Activated naive CD8-positive, alpha-beta T cell (primary cell): ENCODE results near the gene CAMK2D.
A peak's percentile ranks its signal among the peaks of the same experiment; 100 is the strongest.

ENCODE experiments used
- H3K27ac Mint-ChIP-seq: one replicate; pipeline ENCODE4 v1.8.0; 2021; ENCODE audit warnings: mixed read lengths
- H3K27me3 Mint-ChIP-seq: one replicate; pipeline ENCODE4 v1.8.0; 2021; ENCODE audit warnings: mixed read lengths
- H3K36me3 Mint-ChIP-seq: one replicate; pipeline ENCODE4 v1.8.0; 2021; ENCODE audit warnings: mixed read lengths
- H3K4me1 Mint-ChIP-seq: one replicate; pipeline ENCODE4 v1.8.0; 2021; ENCODE audit warnings: low read depth, mixed read lengths
- H3K4me3 Mint-ChIP-seq: one replicate; pipeline ENCODE4 v1.8.0; 2021; ENCODE audit warnings: mild to moderate bottlenecking, mixed read lengths
- H3K9me3 Mint-ChIP-seq: one replicate; pipeline ENCODE4 v1.8.0; 2021; ENCODE audit warnings: low read depth, mixed read lengths

Gene CAMK2D

DNA sequence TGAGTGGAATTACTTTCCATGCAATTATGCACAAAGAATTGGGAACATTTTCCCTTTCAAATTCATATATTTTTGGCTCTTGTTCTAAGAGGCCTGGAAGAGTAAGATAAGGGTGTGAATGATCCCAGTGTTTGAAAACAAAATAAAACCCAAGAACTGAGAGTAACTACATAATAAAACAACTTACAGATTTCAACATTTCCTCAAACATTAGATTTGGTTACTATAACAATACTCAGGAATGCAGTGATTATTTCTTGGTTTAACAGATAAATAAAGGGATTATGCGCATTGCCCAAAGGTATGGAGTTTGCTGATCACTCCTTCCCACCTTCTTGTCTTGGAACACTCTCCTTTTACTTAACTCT is 292.5 kb downstream of the CAMK2D start:
- peaks cover 33% of the 10 kb centered on the region for H3K36me3 Mint-ChIP-seq
- no peak overlapping the region for H3K4me3 Mint-ChIP-seq
- H3K27ac Mint-ChIP-seq: peak overlapping the region; percentile 91
- H3K27me3 Mint-ChIP-seq: no peaks in the 10 kb centered on the region
- H3K4me1 Mint-ChIP-seq: peaks cover 36% of the 10 kb centered on the region
- no peaks in the 10 kb centered on the region for H3K9me3 Mint-ChIP-seq

DNA sequence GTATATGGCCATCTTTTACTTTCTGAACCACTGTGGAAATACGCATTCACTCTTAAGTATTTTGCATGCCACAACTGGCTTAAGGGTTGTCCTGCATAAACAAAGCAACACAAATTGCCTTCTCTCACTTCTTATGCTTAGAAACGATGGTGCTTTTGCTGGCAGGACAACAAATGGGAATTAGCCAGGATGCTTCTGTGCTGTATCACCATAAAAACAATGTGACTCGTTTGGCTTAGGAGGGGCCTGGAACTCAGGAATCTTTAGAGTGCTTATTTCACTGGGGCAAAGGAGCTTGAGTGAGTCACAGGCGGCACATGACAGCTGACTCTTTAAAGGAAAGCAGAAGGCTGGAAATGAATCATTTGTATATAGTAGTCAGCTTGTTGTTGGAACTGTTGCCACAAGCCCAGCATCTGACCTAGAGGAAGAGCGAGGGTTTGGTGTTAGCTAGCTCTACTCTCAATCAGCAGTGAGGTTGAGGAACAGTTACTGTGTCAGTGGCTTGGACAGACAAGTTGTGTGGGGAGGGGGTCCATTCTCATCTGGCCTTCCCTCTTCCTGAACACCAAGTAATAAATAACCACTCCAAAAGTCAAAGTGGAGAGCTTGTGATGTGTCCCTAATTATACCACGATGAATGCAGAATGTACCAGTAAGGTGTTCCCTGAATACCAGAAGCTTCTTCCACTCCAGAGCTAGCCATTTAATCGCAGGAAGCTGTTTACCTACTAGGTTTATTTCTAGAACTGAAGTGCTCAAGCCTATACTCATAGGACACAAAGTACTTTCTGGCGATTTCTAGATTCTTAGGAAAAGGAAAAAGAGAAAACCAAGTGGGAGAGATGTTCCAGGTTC is 293.1 kb downstream of the CAMK2D start:
- peaks cover 33% of the 10 kb centered on the region for H3K36me3 Mint-ChIP-seq
- H3K4me3 Mint-ChIP-seq: peak overlapping the region; percentile 38
- H3K27me3 Mint-ChIP-seq: no peaks in the 10 kb centered on the region
- peak overlapping the region; percentile 91 for H3K27ac Mint-ChIP-seq
- peaks cover 35% of the 10 kb centered on the region for H3K4me1 Mint-ChIP-seq
- H3K9me3 Mint-ChIP-seq: no peaks in the 10 kb centered on the region

DNA sequence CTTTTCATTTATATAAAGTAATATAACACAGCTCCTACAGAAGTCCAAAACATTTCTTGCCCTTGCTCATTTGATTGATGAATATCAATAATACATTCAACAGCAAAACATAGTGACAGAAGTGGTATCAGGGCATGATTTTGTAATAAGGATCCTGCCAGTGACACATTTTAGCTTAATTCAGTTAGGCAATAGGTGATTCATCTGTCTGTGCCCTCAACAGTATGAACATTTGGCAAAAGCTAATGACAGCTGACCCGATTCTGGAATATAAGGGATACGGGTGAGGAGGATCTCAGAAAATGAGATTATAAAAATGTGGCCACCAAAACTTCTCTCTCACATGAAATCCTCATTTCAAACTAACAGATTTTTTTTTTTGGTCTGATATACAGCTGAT is 294.0 kb downstream of the CAMK2D start:
- H3K36me3 Mint-ChIP-seq: peaks cover 33% of the 10 kb centered on the region
- H3K27ac Mint-ChIP-seq: peak overlapping the region; percentile 91
- peaks cover 30% of the 10 kb centered on the region for H3K4me1 Mint-ChIP-seq
- H3K4me3 Mint-ChIP-seq: no peak overlapping the region
- no peaks in the 10 kb centered on the region for H3K27me3 Mint-ChIP-seq
- H3K9me3 Mint-ChIP-seq: no peaks in the 10 kb centered on the region

DNA sequence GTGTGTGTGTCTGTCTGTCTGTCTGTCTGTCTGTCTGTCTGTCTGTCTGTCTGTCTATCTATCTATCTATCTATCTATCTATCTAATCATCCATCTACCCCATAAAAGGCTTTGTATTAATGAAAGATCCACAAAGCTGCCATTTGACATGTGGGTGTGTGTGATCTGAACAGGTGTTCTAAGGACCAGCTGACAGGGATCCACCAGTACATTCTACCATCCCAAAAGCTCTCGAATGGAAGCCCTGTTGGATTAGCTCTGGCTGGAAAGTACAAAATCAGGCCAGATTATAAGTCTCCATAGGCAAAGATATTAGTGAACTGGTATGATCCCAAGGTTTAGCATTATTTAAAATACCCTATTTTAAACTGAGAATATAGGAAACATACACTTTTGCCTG is 299.3 kb downstream of the CAMK2D start:
- Mint-ChIP-seq H3K9me3 (no peaks in the 10 kb centered on the region), H3K36me3 (peaks cover 23% of the 10 kb centered on the region), H3K27ac (no peak overlapping the region), H3K27me3 (no peaks in the 10 kb centered on the region), H3K4me3 (no peak overlapping the region), H3K4me1 (peaks cover 12% of the 10 kb centered on the region)

DNA sequence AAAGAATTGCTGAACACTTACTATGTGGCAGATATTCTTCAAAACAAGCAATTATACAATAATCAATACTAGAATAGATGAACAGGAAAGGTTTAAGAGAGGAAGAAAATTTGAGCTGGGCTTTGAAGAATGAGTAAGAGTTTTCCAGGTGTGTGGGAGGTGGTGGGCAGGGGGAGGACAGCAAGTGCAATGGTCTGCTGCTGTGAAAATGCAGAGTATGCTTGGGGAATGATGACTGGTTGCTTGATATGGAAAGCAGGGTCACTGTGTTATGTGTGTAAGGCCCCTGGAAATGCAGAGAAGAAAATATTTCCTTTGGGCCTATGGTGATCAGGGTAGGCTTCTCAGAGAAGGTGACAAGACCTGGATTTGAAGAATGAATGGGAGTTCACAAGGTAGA is 300.3 kb downstream of the CAMK2D start:
- Mint-ChIP-seq H3K36me3 (peaks cover 28% of the 10 kb centered on the region), H3K4me1 (peaks cover 12% of the 10 kb centered on the region), H3K9me3 (no peaks in the 10 kb centered on the region), H3K27ac (peak overlapping the region; percentile 68), H3K4me3 (no peak overlapping the region), H3K27me3 (no peaks in the 10 kb centered on the region)

DNA sequence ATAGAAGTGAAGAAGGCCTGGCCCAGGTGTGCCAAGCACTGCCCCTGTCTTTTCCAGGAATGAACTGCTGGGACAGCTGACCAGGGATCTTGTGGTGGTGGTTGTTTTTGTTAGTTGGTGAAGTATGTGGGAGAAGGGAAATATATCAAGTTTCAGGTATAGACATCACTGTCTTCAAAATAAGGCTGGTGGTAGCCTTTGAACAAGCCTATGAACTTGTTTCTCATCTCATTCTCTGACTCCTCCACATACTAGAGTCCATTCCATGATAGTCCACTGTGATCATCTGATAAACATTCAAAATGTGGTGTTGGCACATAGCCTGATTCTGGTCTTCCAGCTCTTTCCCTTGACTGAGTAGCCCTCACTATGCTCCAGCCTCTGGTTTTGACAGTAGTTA is 303.7 kb downstream of the CAMK2D start:
- Mint-ChIP-seq H3K36me3 (peaks cover 26% of the 10 kb centered on the region), H3K27ac (peak overlapping the region; percentile 30), H3K4me1 (peaks cover 26% of the 10 kb centered on the region), H3K4me3 (no peak overlapping the region), H3K9me3 (no peaks in the 10 kb centered on the region), H3K27me3 (no peaks in the 10 kb centered on the region)

DNA sequence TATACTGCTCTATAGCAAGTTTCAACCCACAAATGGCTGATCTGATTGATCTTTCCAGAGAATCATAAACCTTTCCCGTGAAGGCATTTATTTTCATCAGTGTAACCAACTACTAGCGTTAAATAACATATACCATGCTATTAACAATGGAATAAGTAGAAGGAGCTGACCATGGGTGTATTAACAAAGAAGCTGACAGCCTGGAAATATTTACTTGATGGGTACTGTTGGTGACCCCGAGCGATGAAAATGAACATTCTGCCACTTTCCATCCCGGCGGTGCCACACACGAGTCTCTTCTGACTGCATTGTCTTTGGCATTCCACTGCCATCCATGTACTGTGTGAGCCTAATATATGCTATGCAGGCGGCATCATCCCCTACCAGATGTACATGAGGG is 304.4 kb downstream of the CAMK2D start:
- Mint-ChIP-seq H3K27ac (peak overlapping the region; percentile 50), H3K4me1 (peaks cover 27% of the 10 kb centered on the region), H3K4me3 (no peak overlapping the region), H3K36me3 (peaks cover 28% of the 10 kb centered on the region), H3K27me3 (no peaks in the 10 kb centered on the region), H3K9me3 (no peaks in the 10 kb centered on the region)

DNA sequence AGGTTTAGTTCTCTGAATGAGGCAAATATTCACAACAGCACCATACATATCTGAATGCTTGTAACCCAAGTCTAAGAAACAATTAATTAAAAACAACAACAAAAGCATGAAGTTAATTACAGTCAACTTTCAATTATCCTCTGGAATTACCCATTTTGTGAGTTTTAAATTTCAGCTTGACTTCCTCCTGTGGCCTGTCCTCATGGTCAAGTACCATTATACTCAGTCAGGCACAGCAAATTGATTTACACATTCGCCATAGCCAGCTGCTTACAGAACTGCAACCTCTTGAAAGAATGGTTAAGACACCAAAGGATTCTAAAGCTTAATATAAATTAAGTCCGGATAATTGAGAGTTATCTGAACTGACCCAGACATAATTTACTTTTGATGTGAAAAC is 306.5 kb downstream of the CAMK2D start:
- Mint-ChIP-seq H3K27me3 (no peaks in the 10 kb centered on the region), H3K4me1 (peaks cover 21% of the 10 kb centered on the region), H3K4me3 (no peak overlapping the region), H3K27ac (no peak overlapping the region), H3K9me3 (no peaks in the 10 kb centered on the region), H3K36me3 (peaks cover 26% of the 10 kb centered on the region)

DNA sequence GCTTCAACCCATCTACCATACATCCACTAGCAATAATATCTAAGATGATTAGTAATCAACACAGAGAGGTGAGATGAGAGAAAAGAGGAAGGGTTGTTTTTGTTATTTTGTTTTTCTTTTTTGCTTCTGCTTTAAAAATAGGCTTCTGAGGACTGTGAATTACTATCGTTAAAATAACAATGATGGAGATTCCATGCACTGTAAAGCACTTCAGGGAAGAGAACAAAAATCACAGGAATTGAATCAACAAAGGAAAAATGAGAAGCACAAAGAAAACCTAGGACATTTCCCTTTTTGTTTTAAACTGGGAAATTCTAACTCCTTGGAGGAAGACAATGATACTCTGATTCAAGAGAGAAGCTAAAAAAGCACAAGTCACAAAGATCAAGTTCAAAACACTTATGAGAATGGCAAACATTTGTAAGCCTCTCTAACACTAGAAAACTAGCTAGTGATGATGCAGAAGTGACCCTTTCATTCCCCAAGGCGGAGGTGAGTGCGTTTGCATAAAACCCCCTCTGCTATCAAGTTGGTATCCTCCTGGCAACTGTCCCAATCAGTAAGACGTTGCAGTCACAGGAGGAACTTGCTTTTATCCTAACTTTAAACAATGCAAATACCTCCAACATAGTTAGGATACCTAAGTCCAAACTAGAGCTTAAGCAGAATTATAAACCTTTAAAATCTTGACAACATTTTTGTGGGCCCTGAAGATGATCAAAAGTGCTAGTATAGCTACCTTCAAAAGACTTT is 308.5 kb downstream of the CAMK2D start:
- Mint-ChIP-seq H3K4me3 (no peak overlapping the region), H3K9me3 (no peaks in the 10 kb centered on the region), H3K4me1 (peaks cover 15% of the 10 kb centered on the region), H3K27me3 (no peaks in the 10 kb centered on the region), H3K36me3 (peaks cover 23% of the 10 kb centered on the region), H3K27ac (peak overlapping the region; percentile 85)

DNA sequence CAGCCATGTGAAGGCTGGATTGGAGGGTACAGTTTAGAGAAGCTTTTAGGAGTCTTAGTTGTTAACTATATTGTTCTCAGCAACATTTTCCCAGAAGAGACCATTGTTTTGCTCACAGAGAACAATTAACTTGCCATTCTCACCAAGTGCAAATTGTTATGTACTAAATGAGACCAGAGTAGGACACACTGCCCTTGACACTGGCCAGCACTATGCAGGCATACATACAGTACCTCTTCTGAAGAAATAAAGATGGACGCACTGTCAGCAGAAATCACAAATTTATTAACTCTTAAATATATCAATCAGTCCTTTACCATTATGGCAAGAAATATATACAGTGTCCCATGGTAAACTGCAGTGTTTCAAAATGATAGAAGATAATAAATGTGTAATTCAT is 309.4 kb downstream of the CAMK2D start:
- Mint-ChIP-seq H3K27ac (peak overlapping the region; percentile 16), H3K36me3 (peaks cover 18% of the 10 kb centered on the region), H3K4me1 (peaks cover 15% of the 10 kb centered on the region), H3K27me3 (no peaks in the 10 kb centered on the region), H3K4me3 (no peak overlapping the region), H3K9me3 (no peaks in the 10 kb centered on the region)

DNA sequence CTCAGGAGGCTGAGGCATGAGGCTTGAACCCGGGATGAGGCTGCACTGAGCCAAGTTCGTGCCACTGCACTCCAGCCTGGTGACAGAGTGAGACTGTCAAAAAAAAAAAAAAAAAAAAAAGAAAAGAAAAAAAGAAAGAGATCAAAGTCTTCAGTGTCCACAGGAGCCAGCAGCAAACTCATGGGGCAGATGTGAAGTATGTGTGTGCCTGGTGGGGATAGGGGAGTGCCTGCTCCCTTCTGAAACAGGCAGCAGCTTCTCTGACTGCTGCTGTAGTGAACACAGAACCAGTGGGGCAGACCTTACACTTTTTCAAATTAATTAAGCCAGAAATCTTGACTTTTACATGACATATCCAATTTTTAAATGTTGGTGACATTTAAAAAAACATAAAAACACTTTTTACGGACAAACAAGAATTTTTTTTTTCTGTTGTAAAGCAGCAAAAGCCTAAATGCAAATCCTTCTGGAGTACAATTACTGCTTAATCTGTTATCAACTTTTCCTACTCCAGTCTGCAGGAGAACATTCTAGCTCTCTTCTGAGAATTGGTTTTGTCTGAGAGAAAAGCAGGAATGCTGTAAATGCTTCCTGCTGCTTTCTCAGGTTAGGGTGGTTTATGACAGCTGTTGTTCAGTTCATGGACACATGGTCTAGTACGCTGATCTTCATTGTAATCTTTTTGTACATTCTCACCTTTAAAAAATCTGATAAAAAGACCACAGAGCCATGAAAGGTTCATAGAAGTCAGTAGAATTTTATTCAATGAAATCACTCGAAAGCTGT is 311.1 kb downstream of the CAMK2D start:
- Mint-ChIP-seq H3K4me3 (no peak overlapping the region), H3K36me3 (peaks cover 13% of the 10 kb centered on the region), H3K27me3 (no peaks in the 10 kb centered on the region), H3K9me3 (peaks cover 5% of the 10 kb centered on the region), H3K4me1 (peaks cover 15% of the 10 kb centered on the region), H3K27ac (peak overlapping the region; percentile 18)

DNA sequence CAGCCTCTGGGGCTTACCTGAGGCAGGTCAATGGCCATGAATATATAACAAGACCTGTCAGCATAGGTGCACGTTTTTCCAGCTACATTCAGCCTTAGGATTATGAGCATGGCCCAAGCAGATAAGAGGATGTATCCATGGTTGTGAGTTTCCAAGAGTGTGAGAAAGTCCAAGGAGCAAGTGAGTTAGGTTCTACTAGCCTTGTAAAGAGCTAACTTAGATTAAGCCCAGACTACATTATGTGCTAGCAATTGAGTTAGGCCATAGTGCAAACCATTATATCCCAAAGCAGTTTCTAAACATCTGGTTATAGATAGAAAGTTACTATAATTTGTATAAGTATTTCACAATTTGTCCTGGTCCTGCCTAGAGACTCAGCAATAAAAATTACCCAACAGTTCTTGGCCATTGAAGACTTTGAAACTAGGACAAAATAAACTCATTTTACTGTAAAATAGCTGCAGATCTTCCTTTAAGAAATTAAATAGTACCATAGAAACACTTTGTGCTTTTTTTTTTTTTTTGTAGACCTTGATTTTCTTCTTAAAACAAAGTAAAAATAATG is 312.0 kb downstream of the CAMK2D start:
- peaks cover 5% of the 10 kb centered on the region for H3K9me3 Mint-ChIP-seq
- peaks cover 17% of the 10 kb centered on the region for H3K4me1 Mint-ChIP-seq
- no peaks in the 10 kb centered on the region for H3K27me3 Mint-ChIP-seq
- no peak overlapping the region for H3K4me3 Mint-ChIP-seq
- no peak overlapping the region for H3K27ac Mint-ChIP-seq
- peaks cover 12% of the 10 kb centered on the region for H3K36me3 Mint-ChIP-seq

DNA sequence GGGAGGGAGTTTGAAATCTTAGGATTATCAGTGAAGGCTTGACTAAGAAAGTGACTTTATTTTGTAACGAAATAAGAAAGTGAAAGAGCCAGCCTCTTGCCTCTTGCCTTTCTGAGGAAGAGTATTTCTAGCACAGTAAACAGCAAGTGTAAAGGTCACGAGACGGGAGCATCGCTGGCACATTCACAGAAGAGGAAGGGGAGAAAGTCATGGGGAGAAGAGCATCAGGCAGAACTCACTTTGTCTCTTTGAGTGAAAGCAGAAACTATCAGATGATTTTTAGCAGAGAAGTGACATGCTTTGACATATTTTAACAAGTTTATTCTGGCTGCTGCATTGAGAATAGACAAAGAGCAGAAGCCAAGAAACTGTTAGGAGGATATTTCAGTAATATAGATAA is 313.8 kb downstream of the CAMK2D start:
- Mint-ChIP-seq H3K27me3 (no peaks in the 10 kb centered on the region), H3K36me3 (peaks cover 6% of the 10 kb centered on the region), H3K27ac (no peak overlapping the region), H3K4me1 (peaks cover 11% of the 10 kb centered on the region), H3K9me3 (peaks cover 5% of the 10 kb centered on the region), H3K4me3 (no peak overlapping the region)

DNA sequence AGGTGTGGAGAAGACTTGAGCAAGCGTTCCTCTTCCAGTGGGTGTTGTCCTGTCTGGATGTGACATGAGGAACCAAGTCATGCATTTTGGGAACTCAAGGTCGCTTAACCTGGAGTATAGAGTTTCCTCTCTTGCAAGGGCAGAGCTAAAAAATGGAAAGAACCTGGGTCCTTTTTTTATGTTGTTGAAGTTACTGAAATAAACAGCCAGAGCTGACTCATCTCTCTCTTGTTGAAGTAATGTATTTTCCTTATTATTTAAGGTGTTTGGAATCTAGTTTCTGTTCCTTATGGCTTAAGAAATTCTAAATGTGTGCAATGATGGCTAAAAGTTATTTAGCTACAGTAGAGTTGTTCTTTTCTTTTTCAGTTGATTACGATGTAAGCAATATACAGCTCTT is 314.5 kb downstream of the CAMK2D start:
- peaks cover 6% of the 10 kb centered on the region for H3K36me3 Mint-ChIP-seq
- no peak overlapping the region for H3K27ac Mint-ChIP-seq
- no peak overlapping the region for H3K4me3 Mint-ChIP-seq
- no peaks in the 10 kb centered on the region for H3K27me3 Mint-ChIP-seq
- peaks cover 11% of the 10 kb centered on the region for H3K4me1 Mint-ChIP-seq
- peaks cover 5% of the 10 kb centered on the region for H3K9me3 Mint-ChIP-seq

DNA sequence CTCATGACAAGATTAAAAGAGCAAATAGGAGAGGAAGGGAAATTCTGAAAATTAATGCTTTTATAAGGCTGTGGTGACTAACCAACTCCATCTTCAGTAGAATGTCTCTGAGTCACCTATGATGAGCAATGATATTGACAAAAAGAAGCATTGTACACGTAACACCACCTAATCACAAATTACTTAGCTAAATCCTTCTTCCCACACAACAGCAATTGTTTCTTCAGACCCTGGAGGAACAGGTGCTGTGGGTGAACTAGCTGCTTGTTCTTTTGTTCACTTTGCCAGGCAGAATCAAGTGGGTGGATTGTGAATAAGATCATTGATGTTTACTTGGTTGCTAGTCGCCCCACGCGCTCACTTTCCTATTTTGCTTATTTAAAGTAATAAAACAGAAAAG is 315.5 kb downstream of the CAMK2D start:
- Mint-ChIP-seq H3K9me3 (peaks cover 5% of the 10 kb centered on the region), H3K4me3 (peak overlapping the region; percentile 60), H3K27ac (no peak overlapping the region), H3K4me1 (peaks cover 11% of the 10 kb centered on the region), H3K36me3 (peaks cover 2% of the 10 kb centered on the region), H3K27me3 (no peaks in the 10 kb centered on the region)
